Activated T-cell treated with anti-CD3 and anti-CD28 coated beads, Interleukin-2, amount 50 U/mL, for 4 hours (primary cell): ENCODE results near the gene WDR83. TPM values are rescaled to one million over a fixed set of nuclear protein-coding genes. Genes with fewer than 3 reads are reported as not detected.
"Not testable (repeated sequence)": the region's sequence is repeated elsewhere in the genome, so short reads cannot be mapped to it uniquely, and the experiment has no call there.

Source experiments
- ATAC-seq, 2 donors: fragments of 200-7000 bp; cut with Tn5 transposase; one replicate each; pipeline ENCODE4 v1.10.0; 2021
- DNase-seq: peaks from one replicate; pipeline ENCODE4 v3.0.0-alpha.2; 2020
- H3K27me3 Mint-ChIP-seq: one replicate; pipeline ENCODE4 v1.8.0; 2021; ENCODE audit warnings: low read depth, mixed read lengths
- H3K36me3 Mint-ChIP-seq: one replicate; pipeline ENCODE4 v1.8.0; 2022; ENCODE audit warnings: mixed read lengths; ENCODE audit not compliant: insufficient read depth
- H3K4me1 Mint-ChIP-seq: one replicate; pipeline ENCODE4 v1.8.0; 2021; ENCODE audit warnings: low read depth, mixed read lengths
- H3K4me3 Mint-ChIP-seq: one replicate; pipeline ENCODE4 v1.8.0; 2021; ENCODE audit warnings: mild to moderate bottlenecking, moderate library complexity, mixed read lengths
- H3K9me3 Mint-ChIP-seq: one replicate; pipeline ENCODE4 v1.8.0; 2021; ENCODE audit warnings: mixed read lengths
- total RNA-seq, 3 donors: library from RNA; stranded (reverse); gene quantifications; one replicate each; pipeline ENCODE4 v1.2.1, GENCODE V29; 2021

Gene WDR83
- total RNA-seq, 3 donors from 2014 or later, result 27.8 to 29.6 (median 28.3) TPM

DNA sequence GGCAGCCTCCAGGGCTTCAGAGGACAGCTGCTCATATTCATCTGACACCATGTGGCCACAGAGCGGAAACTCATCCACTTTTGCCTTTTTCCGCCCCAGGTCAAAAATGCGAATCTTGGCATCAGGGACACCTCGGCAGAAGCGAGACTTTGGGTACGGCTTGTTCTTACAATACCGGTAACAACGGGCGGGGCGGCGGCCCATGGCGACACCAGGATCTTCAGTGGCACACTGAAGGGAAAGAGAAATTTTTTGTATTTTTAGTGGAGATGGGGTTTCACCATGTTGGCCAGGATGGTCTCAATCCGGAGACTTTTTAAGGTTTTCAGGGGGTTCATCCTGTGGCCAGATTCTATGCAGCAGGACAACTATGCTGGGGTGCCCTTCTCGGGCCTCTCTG, 22.9 kb upstream of the WDR83 start:
- not testable (repeated sequence) for ATAC-seq, H3K4me1 Mint-ChIP-seq, H3K27me3 Mint-ChIP-seq, H3K9me3 Mint-ChIP-seq, H3K36me3 Mint-ChIP-seq, DNase-seq, H3K4me3 Mint-ChIP-seq

DNA sequence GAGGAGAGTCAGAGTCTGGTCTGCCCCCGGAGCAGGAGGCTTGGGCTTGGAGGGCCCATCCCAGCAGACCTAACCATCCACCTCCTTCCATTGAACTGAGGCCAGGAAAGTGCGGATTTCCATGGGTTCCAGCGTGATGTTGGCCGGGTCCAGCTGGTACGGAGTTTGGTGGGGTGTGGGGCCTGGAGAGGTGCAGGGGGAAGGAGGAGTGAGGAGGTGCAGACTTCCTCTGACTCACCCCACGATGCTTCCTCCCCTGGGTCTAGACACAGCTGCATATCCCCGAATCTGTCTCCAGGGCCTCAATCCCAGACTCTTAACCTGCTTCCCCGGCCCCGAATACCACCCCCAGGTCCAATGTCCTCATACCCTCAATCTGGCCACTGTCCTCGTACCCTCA, 20.1 kb upstream of the WDR83 start:
- H3K36me3 Mint-ChIP-seq, result peaks cover 6% of the 10 kb centered on the region
- H3K27me3 Mint-ChIP-seq, result no peaks in the 10 kb centered on the region
- no peaks in the 10 kb centered on the region for H3K9me3 Mint-ChIP-seq
- H3K4me1 Mint-ChIP-seq, result no peaks in the 10 kb centered on the region
- H3K4me3 Mint-ChIP-seq, result no peak overlapping the region
- ATAC-seq, result no peak
- DNase-seq, result no peak

- Mint-ChIP-seq H3K4me3 (no peak overlapping the region), H3K27me3 (no peaks in the 10 kb centered on the region), H3K9me3 (no peaks in the 10 kb centered on the region), H3K4me1 (no peaks in the 10 kb centered on the region), H3K36me3 (peaks cover 9% of the 10 kb centered on the region)
- DNase-seq, result no peak
- ATAC-seq, result peak in 1 of 2 donors; percentile 15
Measured at GRCh38 chr19:12647047-12647446, 19.6 kb upstream of the WDR83 start.

DNA sequence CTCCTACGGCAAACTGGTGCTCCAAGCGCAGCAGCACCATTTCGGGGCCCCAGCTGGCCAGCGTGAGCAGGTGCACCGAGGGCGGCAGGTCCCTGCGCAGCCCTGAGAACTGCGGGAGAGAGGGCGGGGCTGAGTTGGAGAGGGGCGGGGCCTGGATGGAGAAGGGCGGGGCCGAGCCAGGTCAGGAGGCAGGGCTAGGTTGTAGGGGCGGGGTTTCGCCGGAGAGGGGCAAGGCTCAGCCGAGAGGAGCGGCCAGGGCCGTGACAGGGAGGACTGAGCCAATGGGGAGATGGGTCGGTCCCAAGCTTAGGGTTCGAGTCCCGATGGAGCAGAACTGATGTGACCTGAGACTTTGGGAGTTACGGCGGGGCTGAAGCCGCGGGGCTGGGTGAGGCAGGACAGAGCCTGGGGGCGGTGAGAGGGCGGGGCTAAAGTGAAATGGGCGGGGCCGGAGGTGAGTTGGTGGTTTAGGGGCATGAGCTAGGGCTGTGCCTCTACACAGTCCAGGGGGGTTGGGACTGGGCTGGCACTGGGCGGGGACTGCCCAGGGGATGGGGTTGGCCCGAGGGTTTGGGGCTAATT, 19.0 kb upstream of the WDR83 start:
- H3K4me3 Mint-ChIP-seq, result no peak overlapping the region
- DNase-seq, result no peak
- no peaks in the 10 kb centered on the region for H3K4me1 Mint-ChIP-seq
- H3K9me3 Mint-ChIP-seq, result no peaks in the 10 kb centered on the region
- peaks cover 11% of the 10 kb centered on the region for H3K36me3 Mint-ChIP-seq
- no peaks in the 10 kb centered on the region for H3K27me3 Mint-ChIP-seq
- ATAC-seq, result peak; percentile 83 to 86

GRCh38 chr19:12648088-12648487, 18.5 kb upstream of the WDR83 start:
- H3K36me3 Mint-ChIP-seq, result peaks cover 11% of the 10 kb centered on the region
- no peaks in the 10 kb centered on the region for H3K9me3 Mint-ChIP-seq
- ATAC-seq, result peak in 1 of 2 donors; percentile 4
- H3K4me3 Mint-ChIP-seq, result no peak overlapping the region
- H3K4me1 Mint-ChIP-seq, result no peaks in the 10 kb centered on the region
- no peak for DNase-seq
- H3K27me3 Mint-ChIP-seq, result no peaks in the 10 kb centered on the region

GRCh38 chr19:12649941-12650340, 16.7 kb upstream of the WDR83 start:
- no peak for DNase-seq
- H3K36me3 Mint-ChIP-seq, result peaks cover 9% of the 10 kb centered on the region
- ATAC-seq, result no peak
- no peaks in the 10 kb centered on the region for H3K4me1 Mint-ChIP-seq
- no peaks in the 10 kb centered on the region for H3K9me3 Mint-ChIP-seq
- H3K27me3 Mint-ChIP-seq, result no peaks in the 10 kb centered on the region
- H3K4me3 Mint-ChIP-seq, result no peak overlapping the region

- H3K27me3 Mint-ChIP-seq, result no peaks in the 10 kb centered on the region
- DNase-seq (no peak), ATAC-seq (no peak)
- no peaks in the 10 kb centered on the region for H3K4me1 Mint-ChIP-seq
- H3K4me3 Mint-ChIP-seq, result no peak overlapping the region
- no peaks in the 10 kb centered on the region for H3K9me3 Mint-ChIP-seq
- peaks cover 24% of the 10 kb centered on the region for H3K36me3 Mint-ChIP-seq
Measured at GRCh38 chr19:12652219-12652618, 14.4 kb upstream of the WDR83 start.

DNA sequence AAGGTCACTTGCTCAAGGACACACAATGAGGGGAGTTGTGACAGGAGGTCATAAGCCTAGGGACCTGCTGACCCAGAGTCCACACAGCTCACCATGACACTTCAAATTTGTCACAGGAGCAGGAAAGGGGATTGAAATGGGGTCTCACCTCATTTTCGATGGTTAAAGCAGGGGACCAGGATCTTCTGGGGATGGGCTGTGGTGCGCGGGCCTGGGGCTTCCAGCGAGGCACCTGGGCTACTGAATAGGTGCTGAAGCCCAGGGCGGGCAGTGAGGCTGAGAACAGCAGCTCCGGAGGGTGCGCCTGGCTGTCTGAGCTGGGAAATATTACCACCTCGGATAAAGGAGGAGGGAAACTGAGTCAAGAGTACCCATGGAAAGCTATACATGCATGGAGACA, 11.1 kb upstream of the WDR83 start:
- Mint-ChIP-seq H3K27me3 (no peaks in the 10 kb centered on the region), H3K4me1 (no peaks in the 10 kb centered on the region), H3K4me3 (no peak overlapping the region), H3K9me3 (no peaks in the 10 kb centered on the region), H3K36me3 (peaks cover 33% of the 10 kb centered on the region)
- ATAC-seq (no peak), DNase-seq (no peak)

DNA sequence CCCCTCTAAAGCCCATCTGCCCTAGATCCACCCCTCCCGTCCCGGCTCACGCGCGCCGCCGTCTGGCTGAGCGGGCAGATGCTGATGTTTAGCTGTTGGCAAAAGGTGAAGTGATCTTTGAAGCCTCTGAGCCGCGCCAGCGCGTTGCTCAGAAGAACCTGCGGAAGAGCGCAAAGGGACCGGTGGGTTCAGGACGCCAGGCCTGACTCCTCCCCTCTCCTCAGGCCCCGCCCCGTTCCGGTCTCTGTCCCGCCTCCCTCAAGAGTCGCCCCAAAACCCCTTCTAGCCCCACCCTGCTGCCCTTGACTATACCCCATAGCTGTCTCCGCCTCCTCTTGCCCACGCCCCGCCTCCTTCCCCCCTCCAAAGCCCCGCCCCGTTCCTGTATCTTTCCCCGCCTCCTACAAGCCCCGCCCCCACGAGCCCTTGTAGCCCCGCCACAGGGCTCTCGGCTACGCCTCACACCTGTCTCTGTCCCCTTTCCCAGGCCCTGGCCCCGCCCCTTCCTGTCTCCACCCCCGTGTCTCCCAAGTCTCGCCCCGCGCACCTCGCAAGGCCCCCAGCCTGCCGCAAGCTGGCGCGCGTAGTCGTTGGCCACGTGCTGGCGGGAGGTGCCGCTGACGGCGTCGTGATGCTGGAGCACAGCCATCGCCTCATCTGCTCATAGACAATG, 9.6 kb upstream of the WDR83 start:
- Mint-ChIP-seq H3K36me3 (peaks cover 31% of the 10 kb centered on the region), H3K4me3 (no peak overlapping the region), H3K27me3 (no peaks in the 10 kb centered on the region), H3K4me1 (no peaks in the 10 kb centered on the region), H3K9me3 (no peaks in the 10 kb centered on the region)
- DNase-seq (no peak), ATAC-seq (peak; percentile 37 to 41)

DNA sequence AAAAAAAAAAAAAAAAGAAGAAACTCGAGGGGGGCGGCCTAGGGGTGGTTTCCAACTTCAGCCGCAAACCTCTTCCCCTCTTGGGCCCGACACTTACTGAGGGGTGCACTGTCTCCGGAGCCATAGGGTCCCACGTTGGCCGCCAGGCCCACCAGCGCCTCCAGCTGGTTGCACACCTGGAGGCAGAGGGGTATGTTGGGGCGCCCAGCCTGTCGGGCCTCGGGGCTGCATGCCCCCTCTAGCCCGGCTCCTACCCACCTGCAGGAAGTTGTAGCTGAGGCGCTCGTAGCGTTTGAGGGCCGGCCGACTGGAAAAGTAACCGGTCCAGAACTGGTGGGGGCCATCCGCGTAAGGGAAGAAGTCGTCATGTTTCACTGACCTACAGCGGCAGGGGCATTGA, 8.6 kb upstream of the WDR83 start:
- H3K4me1 Mint-ChIP-seq, result no peaks in the 10 kb centered on the region

GRCh38 chr19:12660980-12661379, 5.6 kb upstream of the WDR83 start:
- H3K27me3 Mint-ChIP-seq, result no peaks in the 10 kb centered on the region
- no peak overlapping the region for H3K4me3 Mint-ChIP-seq
- H3K4me1 Mint-ChIP-seq, result peaks cover 19% of the 10 kb centered on the region
- DNase-seq, result no peak
- no peaks in the 10 kb centered on the region for H3K9me3 Mint-ChIP-seq
- peaks cover 24% of the 10 kb centered on the region for H3K36me3 Mint-ChIP-seq
- no peak for ATAC-seq

More for the DNA sequence above, 8.6 kb upstream of the WDR83 start:
- Mint-ChIP-seq H3K4me3 (no peak overlapping the region), H3K36me3 (peaks cover 28% of the 10 kb centered on the region), H3K27me3 (no peaks in the 10 kb centered on the region), H3K9me3 (no peaks in the 10 kb centered on the region)
- DNase-seq, result no peak
- ATAC-seq, result no peak

- H3K27me3 Mint-ChIP-seq, result no peaks in the 10 kb centered on the region
- no peak for DNase-seq
- no peak for ATAC-seq
- H3K4me1 Mint-ChIP-seq, result peaks cover 46% of the 10 kb centered on the region
- H3K36me3 Mint-ChIP-seq, result peaks cover 19% of the 10 kb centered on the region
- peak overlapping the region; percentile 94 for H3K4me3 Mint-ChIP-seq
- no peaks in the 10 kb centered on the region for H3K9me3 Mint-ChIP-seq
Measured at GRCh38 chr19:12664406-12665280, 2.0 kb upstream of the WDR83 start.

- DNase-seq, result peak; percentile 35
- H3K36me3 Mint-ChIP-seq, result peaks cover 16% of the 10 kb centered on the region
- H3K4me1 Mint-ChIP-seq, result peaks cover 46% of the 10 kb centered on the region
- H3K27me3 Mint-ChIP-seq, result no peaks in the 10 kb centered on the region
- peak in 1 of 2 donors; percentile 9 for ATAC-seq
- peak overlapping the region; percentile 94 for H3K4me3 Mint-ChIP-seq
- H3K9me3 Mint-ChIP-seq, result no peaks in the 10 kb centered on the region
Measured at GRCh38 chr19:12665281-12665573, 1.4 kb upstream of the WDR83 start.

GRCh38 chr19:12665671-12666264, 839 bp upstream of the WDR83 start:
- H3K4me3 Mint-ChIP-seq, result peak overlapping the region; percentile 94
- H3K9me3 Mint-ChIP-seq, result no peaks in the 10 kb centered on the region
- H3K36me3 Mint-ChIP-seq, result peaks cover 13% of the 10 kb centered on the region
- peak; percentile 5 for ATAC-seq
- DNase-seq, result no peak
- peaks cover 46% of the 10 kb centered on the region for H3K4me1 Mint-ChIP-seq
- no peaks in the 10 kb centered on the region for H3K27me3 Mint-ChIP-seq
